K562 (cell line): ENCODE measurements around the gene DBNDD1. TPM values are rescaled to one million over a fixed set of nuclear protein-coding genes. Genes with fewer than 3 reads are reported as not detected.

Source experiments
- CAMTA2 ChIP-seq: fragments of 250-450 bp; sonication (Bioruptor Pico); conservative IDR thresholded peaks from 2 replicates; pipeline ENCODE4 v1.5.1; 2022
- EP400 ChIP-seq: fragments of 450-650 bp; IDR thresholded peaks from 2 replicates; pipeline ENCODE4 v1.6.1; 2017; ENCODE audit warnings: antibody characterized with exemption, mild to moderate bottlenecking, moderate library complexity
- GABPB1 ChIP-seq: sonication (generic); formaldehyde crosslinking; IDR thresholded peaks from 2 replicates; pipeline ENCODE4 v1.8.0; 2022; ENCODE audit warnings: mild to moderate bottlenecking, missing genetic modification reagents
- NCOA6 ChIP-seq: fragments of 450-650 bp; IDR thresholded peaks from 2 replicates; pipeline ENCODE4 v1.6.1; 2017; ENCODE audit warnings: mild to moderate bottlenecking
- NFYB ChIP-seq: IDR thresholded peaks from 2 replicates; pipeline ENCODE4 v1.6.1; 2011; ENCODE audit warnings: mild to moderate bottlenecking, moderate library complexity; ENCODE audit not compliant: insufficient read length; ENCODE audit errors: extremely low read depth
- PHF20 ChIP-seq: fragments of 450-650 bp; IDR thresholded peaks from 2 replicates; pipeline ENCODE4 v1.6.1; 2018; ENCODE audit not compliant: partially characterized antibody
- SMAD2 ChIP-seq: fragments of 150-350 bp; IDR thresholded peaks from 2 replicates; pipeline ENCODE4 v1.6.1; 2014; ENCODE audit warnings: low read depth, mild to moderate bottlenecking, low read length
- SMC3 ChIP-seq: conservative IDR thresholded peaks from 2 replicates; pipeline ENCODE4 v1.6.1; 2011; ENCODE audit warnings: low read depth, low read length, improper control_type of control experiment; ENCODE audit not compliant: insufficient read depth
- TFE3 ChIP-seq: fragments of 450-650 bp; formaldehyde crosslinking; IDR thresholded peaks from 2 replicates; pipeline ENCODE4 v1.4.0; 2020; ENCODE audit warnings: mild to moderate bottlenecking, mixed read lengths
- ZBTB11 ChIP-seq, 3 experiments: fragments of 200-800 bp in 1 of 3; fragments of 250-450 bp in 1 of 3; fragments of 450-650 bp in 1 of 3; sonication (Bioruptor Pico) in 1 of 3; sonication (Bioruptor generic) in 1 of 3; formaldehyde crosslinking in 1 of 3; IDR thresholded peaks; 2 replicates each; pipeline versions ENCODE4 v1.6.1 to v1.8.0; 2016 to 2022; ENCODE audit warnings: mild to moderate bottlenecking in 2 of 3, missing genetic modification characterization in 2 of 3, missing compliant biosample characterization in 1 of 3, moderate library complexity in 1 of 3
- ZNF407 ChIP-seq: fragments of 450-650 bp; IDR thresholded peaks from 2 replicates; pipeline ENCODE4 v1.6.1; 2016; ENCODE audit warnings: low read depth
- ZNF785 ChIP-seq: fragments of 250-450 bp; sonication (Bioruptor Pico); IDR thresholded peaks from 2 replicates; pipeline ENCODE4 v1.4.0; 2020; ENCODE audit warnings: mild to moderate bottlenecking
- polyA plus RNA-seq, 8 experiments: library from polyadenylated mRNA; depleted of rRNA in 4 of 8; stranded (reverse) in 5 of 8; unstranded in 3 of 8; fragments of >200 nt; fragmentation: Nextera tagmentation in 2 of 8; fragmentation: Illumina TruSeq in 1 of 8; extraction: Ambion mirVana in 2 of 8; extraction: Trizol in 1 of 8; gene quantifications; 2 replicates each; pipeline versions ENCODE4 v1.2.1 to v1.2.3, GENCODE V29; 2011 to 2014; ENCODE audit warnings: inconsistent platforms in 1 of 8, missing spikeins in 1 of 8
- total RNA-seq, 7 experiments: library from RNA; depleted of rRNA in 6 of 7; stranded (reverse); fragments of >200 nt in 6 of 7; fragmentation: Illumina TruSeq in 2 of 7; extraction: Trizol in 2 of 7; gene quantifications; 2 replicates each; pipeline versions ENCODE4 v1.2.1 to v1.2.3, GENCODE V29; 2011 to 2021; ENCODE audit warnings: low replicate concordance in 1 of 7

Gene DBNDD1
- total and polyA plus RNA-seq, 9 of the 15 experiments (the other 6 are each of a cell fraction or from before 2014, with no cell fraction given): 0.55 to 13.0 (median 5.8) TPM

- TF ChIP-seq ZNF407 (no peak), NFYB (no peak), NCOA6 (no peak), ZBTB11 (CRISPR knock-in tag; IDR thresholded peaks at IDR 0.05) (peak in 1 of 3 experiments; percentile 86; a peak in 3 of 6 replicates), CAMTA2 (no peak), EP400 (peak; percentile 84), PHF20 (peak; percentile 46), GABPB1 (CRISPR knock-in tag) (peak; percentile 89), SMAD2 (no peak), TFE3 (CRISPR knock-in tag) (no peak), SMC3 (no peak), ZNF785 (CRISPR knock-in tag) (no peak)
These were observed 3.2 kb upstream of the DBNDD1 start (continued) for GRCh38 chr16:90022209-90023077.
